Omental fat pad (tissue), 4 donors: ENCODE data around the gene HPCAL1. TPM values are rescaled to one million over a fixed set of nuclear protein-coding genes. Genes with fewer than 3 reads are reported as not detected.

ENCODE experiments used
- ATAC-seq: fragments of 150-250 bp; one replicate; pipeline ENCODE4 v1.9.1; 2016; ENCODE audit warnings: mild to moderate bottlenecking, moderate library complexity; ENCODE audit not compliant: low FRiP score
- DNase-seq: peaks from one replicate; pipeline ENCODE4 v3.0.0-alpha.2; 2019; ENCODE audit warnings: low spot score
- total RNA-seq, 4 donors: library from RNA; depleted of rRNA; stranded (reverse); fragments of >200 nt; gene quantifications; one replicate each; pipeline ENCODE4 v1.1.0, GENCODE V29; 2016
- TF ChIP-seq, protein P1 (sequence below), 3 donors: fragments of 450-650 bp; IDR thresholded peaks; one replicate each; pipeline ENCODE4 v1.5.1; 2016 to 2017; ENCODE audit warnings: antibody characterized with exemption in 3 of 3, mild to moderate bottlenecking in 3 of 3, moderate library complexity in 2 of 3

The HPCAL1 gene
- total RNA-seq, 4 donors from 2014 or later: 51.8 to 75.8 (median 67.8) TPM

DNA sequence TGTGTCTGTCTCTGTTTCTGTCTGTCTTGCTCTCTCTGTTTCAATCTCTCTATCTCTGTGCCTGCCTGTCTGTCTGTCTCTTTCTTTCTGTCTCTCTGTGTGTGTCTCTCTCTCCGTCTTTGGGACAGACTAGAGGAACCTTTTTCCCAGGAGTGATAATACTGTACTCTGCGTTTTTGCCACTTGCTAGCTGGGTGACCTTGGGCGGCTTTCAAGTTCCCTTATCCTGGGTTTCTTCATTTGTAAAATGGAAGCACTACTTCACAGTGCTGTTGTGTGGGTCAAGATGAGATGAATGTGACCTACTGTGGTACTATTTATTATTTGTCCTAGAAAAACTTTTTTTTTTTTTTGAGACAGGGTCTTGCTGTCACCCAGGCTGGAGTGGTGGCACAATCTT is 42.4 kb downstream of the HPCAL1 start:
- no peak for ATAC-seq
- no peak for DNase-seq
- TF ChIP-seq, protein P1, sequence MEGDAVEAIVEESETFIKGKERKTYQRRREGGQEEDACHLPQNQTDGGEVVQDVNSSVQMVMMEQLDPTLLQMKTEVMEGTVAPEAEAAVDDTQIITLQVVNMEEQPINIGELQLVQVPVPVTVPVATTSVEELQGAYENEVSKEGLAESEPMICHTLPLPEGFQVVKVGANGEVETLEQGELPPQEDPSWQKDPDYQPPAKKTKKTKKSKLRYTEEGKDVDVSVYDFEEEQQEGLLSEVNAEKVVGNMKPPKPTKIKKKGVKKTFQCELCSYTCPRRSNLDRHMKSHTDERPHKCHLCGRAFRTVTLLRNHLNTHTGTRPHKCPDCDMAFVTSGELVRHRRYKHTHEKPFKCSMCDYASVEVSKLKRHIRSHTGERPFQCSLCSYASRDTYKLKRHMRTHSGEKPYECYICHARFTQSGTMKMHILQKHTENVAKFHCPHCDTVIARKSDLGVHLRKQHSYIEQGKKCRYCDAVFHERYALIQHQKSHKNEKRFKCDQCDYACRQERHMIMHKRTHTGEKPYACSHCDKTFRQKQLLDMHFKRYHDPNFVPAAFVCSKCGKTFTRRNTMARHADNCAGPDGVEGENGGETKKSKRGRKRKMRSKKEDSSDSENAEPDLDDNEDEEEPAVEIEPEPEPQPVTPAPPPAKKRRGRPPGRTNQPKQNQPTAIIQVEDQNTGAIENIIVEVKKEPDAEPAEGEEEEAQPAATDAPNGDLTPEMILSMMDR (IDR thresholded peaks at IDR 0.05): no peak

DNA sequence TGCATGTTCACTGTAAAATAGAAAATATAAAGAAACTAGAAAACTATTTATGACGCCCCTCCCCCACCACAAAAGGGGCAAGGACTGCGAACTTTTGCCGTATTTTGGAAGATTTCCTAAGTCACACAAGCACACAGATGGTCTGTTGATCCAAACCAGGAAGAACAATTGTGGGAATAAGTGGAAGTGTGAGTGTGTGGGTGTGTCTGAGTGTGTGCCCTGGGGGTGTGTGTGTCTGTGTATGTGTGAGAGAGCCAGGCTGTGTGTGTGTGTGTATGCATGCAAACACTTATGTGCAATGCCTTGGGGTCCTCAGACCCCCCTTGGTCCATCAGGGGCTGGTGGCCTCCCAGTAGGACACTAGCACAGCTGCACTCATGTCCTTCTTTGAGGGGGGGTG is 43.1 kb downstream of the HPCAL1 start:
- ATAC-seq (no peak), DNase-seq (no peak)
- TF ChIP-seq, protein P1 (IDR thresholded peaks at IDR 0.05): no peak

DNA sequence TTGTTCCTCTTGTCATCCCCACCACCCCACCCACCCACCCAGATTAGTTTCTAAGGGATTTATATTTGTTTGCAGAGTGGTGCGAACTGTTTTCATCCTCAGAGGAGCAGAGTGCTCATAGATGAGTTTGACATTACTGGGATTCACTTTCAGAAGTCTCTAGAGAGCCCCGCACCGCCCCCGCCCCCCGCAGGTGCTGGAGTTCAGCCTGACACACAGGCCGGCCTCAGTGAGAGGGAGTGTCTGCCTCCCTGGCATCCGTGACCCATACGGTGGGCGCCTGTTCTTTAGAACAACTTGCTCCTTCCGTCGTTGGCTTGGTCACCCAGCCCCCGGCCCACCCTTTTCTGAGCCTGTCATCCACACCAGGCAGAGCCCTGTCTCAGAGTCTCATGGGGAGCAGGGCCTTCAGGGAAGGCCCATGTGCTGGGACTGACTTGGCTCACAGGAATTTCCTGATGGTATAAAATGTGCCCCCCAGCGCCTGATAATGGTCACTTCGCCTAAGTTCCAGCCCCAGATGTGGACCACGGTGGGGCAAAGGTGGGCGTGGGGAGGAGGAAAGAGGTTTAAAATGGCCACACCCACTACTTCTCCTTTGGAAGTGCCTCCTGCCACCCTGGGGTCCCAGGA is 44.3 kb downstream of the HPCAL1 start:
- TF ChIP-seq, protein P1 (IDR thresholded peaks at IDR 0.05): no peak
- ATAC-seq: no peak

DNA sequence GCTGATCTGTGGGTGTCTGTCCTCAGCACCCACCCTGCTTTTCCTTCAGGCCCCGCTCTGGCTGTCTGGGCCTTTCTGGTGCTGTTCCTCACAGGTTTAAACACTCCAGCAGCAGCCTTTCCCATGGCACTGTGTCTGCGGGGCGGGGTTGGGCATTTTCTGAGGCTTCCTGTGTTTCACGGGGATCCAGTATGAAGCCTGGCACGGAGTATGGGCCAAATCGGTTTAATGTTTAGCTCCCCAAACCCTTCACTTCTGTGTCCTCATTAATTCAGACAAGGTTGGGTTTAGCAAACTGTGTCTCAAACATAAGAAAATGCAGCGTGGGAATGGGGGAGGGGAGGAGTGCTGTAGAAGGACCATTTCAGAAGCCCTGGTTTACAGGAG is 44.9 kb downstream of the HPCAL1 start:
- DNase-seq (no peak), ATAC-seq (no peak)
- TF ChIP-seq, protein P1 (IDR thresholded peaks at IDR 0.05): no peak

More for the DNA sequence above, 44.3 kb downstream of the HPCAL1 start:
- DNase-seq: no peak

DNA sequence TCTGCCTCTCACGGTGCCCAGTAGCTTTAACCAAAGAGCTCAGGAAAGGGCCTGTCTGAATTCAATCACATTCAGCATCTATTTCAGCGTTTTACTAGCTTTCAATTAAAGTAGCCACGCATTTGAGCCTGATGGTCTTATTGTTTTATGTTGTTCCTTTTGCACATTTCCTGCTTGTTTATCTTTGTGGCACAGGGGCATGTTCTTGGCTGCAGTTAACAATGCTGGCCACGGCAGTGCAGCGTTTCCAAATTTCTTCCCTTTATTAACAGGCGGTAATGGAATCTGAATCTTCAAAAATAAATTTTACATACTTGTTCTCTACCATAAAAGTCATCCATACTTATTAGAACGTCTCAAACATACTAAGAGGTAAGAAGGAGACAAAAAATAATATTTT is 46.2 kb downstream of the HPCAL1 start:
- TF ChIP-seq, protein P1 (IDR thresholded peaks at IDR 0.05): no peak
- no peak for ATAC-seq
- DNase-seq: no peak

DNA sequence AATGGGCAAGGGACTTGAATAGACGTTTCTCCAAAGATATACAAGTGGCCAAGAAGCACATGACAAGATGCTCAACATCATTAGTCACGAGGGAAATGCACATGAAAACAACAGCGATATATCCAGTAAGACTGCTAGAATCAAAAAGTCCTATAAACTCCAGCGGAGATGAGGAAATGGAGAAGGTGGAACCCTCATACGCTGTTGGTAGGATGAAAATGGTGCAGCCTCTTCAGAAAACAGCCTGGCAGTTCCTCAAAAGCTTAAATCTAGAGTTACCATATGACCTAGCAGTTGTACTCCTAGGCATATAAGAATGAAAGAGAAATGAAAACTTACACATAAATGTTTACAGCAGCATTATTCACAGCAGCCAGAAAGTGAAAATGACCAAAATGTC is 48.1 kb downstream of the HPCAL1 start:
- DNase-seq (no peak), ATAC-seq (no peak)

DNA sequence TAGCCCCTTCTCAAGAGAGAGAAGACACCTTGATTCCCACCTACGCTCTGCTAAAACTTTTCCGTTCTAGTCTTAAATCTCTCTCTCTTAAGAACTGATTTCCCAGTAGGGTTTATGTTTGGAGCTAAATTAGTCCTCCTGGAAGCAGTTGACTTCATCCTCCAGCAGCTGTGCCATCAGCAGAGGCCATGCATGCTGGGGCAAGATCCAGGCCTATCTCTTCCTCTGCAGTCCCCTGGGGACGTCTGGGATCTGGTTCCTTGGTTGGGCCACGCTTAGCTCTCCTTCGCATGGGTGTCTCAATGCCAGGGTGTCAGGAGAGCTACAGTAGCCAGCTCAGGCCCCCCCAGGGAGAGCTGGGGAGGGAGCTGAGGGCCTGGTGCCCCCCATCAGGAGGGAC is 49.7 kb downstream of the HPCAL1 start:
- DNase-seq (no peak), ATAC-seq (no peak)
- TF ChIP-seq, protein P1 (IDR thresholded peaks at IDR 0.05): no peak

More for the DNA sequence above, 48.1 kb downstream of the HPCAL1 start:
- TF ChIP-seq, protein P1 (IDR thresholded peaks at IDR 0.05): no peak
